Stomach (tissue), 4 donors: ENCODE measurements around the gene MARCHF2.

Source experiments
- CTCF ChIP-seq, 7 experiments: fragments of 450-650 bp in 4 of 7; fragments of 200-600 bp in 3 of 7; sonication (generic) in 3 of 7; IDR thresholded peaks; one replicate each; pipeline ENCODE4 v1.5.1; 2016 to 2019; ENCODE audit warnings: antibody characterized with exemption in 7 of 7, control low read depth in 2 of 7, mild to moderate bottlenecking in 1 of 7
- POLR2AphosphoS5 ChIP-seq, 3 donors: sonication (generic); formaldehyde crosslinking; IDR thresholded peaks; one replicate each; pipeline ENCODE4 v1.6.1; 2016; ENCODE audit warnings: antibody characterized with exemption in 3 of 3

- TF ChIP-seq CTCF (IDR thresholded peaks at IDR 0.05) (no peak), POLR2AphosphoS5 (IDR thresholded peaks at IDR 0.05) (no peak)
Observed at GRCh38 chr19:8426283-8426682, 13.2 kb downstream of the MARCHF2 start.
